HG02623 (cell line): ENCODE results near the gene TNF.
"Not testable (repeated sequence)": the region's sequence is repeated elsewhere in the genome, so short reads cannot be mapped to it uniquely, and the experiment has no call there.

Experiments
- ATAC-seq: cut with Tn5 transposase; IDR thresholded peaks from one replicate; pipeline ENCODE4 v1.9.1; 2021; ENCODE audit warnings: moderate library complexity; ENCODE audit not compliant: unreplicated experiment

Gene TNF

GRCh38 chr6:31543639-31544038, 31.7 kb upstream of the TNF start:
- ATAC-seq, result no peak

- no peak for ATAC-seq
Observed at GRCh38 chr6:31544676-31545075, 30.7 kb upstream of the TNF start.

DNA sequence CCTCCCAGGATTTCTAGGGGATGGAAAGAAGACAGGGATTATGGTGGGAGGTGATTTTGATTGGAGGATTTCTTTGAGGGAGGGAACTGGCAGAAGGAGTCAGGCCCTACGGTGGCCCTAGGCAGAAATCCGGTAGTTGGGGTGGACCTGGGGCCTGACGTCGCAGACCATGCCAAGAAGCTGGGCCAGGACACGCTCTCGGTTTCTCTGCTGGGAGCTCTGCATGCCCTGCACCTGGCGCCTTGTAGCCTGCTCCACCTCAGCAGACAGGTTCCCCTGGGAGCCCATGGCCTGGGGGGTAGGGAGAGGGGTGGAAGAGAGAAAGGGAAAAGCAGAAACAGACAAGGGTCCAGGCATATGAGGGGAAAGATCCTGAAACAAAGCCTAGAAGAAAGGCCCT, 30.1 kb upstream of the TNF start:
- ATAC-seq, result no peak

- ATAC-seq, result peak; percentile 43
Observed at GRCh38 chr6:31546339-31546957, 28.9 kb upstream of the TNF start, which contains the start of gene ATP6V1G2. ATP6V1G2 (minus strand) TSS chr6:31546608; CDS start chr6:31546559, 49 bp downstream.

GRCh38 chr6:31546958-31547726, 28.2 kb upstream of the TNF start, which contains the start of gene NFKBIL1:
NFKBIL1 (plus strand) TSS chr6:31547608; CDS start chr6:31547695, 87 bp downstream.
- ATAC-seq, result peak; percentile 69

DNA sequence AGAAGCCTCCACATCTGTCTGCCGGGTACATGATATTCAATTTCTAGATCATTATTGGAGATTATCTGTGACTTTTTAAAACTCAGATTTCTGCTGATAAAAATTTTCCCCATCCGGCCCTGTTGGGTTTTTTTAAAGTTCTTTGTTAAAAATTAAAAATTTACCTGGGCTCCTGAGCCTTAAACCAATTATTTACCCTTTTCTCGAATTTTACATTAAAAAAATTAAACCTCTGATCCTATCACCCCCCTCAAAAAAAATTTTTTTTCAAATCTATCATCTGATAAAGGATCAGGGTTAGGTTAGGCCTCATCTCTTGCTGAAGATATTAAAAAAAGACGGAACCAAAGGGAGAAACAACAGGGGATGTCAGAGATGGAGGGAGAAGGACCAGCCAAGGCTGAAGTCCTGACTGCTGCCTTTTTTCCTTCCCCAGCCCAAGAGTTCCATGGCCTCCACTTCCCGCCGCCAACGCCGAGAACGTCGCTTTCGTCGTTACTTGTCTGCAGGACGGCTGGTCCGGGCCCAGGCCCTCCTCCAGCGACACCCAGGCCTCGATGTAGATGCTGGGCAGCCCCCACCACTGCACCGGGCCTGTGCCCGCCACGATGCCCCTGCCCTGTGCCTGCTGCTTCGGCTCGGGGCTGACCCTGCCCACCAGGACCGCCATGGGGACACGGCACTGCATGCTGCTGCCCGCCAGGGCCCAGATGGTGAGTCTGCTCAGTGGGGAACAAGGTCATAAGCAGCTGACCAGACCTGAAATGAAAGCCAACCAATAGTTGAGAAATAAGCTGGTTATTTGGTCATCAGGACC, 27.4 kb upstream of the TNF start:
- no peak for ATAC-seq

GRCh38 chr6:31548544-31548873, 26.9 kb upstream of the TNF start:
- no peak for ATAC-seq

DNA sequence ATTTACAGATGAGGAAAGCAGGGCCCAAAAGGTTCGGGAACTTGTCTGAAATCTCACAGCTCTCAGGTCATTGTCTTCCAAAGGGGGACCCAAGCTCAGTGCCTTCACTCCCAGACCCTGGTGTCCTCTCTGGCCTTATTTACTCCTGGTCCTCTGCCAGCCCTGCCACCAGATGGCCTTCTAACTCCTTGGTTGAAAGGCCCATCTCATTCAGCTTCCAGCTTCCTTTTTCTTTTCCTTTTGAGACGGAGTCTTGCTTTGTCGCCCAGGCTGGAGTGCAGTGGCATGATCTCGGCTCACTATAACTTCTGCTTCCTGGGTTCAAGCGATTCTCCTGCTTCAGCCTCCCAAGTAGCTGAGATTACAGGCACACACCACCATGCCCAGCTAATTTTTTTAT, 24.0 kb upstream of the TNF start:
- ATAC-seq, result not testable (repeated sequence)

DNA sequence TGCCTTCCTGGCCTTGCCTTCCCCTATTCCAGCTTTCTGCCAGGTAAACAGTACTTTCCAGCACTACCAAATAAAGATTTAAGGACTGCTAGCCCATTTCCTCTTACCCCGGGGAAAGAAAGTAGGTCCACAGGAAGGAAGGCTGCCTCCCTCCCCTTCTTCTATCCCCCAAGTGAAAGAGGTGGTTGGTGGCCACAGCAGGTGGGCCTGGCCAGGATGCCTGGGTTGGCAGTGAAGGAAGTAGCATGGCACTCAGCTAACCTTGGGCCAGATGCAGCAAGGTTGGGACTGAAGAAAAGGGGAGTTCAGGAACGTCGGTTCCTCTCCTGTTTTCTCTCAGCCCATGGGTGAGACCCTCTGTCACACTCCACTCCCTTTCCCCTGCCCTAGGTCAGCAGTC, 19.1 kb upstream of the TNF start:
- no peak for ATAC-seq

GRCh38 chr6:31557443-31558317, 17.7 kb upstream of the TNF start:
- ATAC-seq, result no peak

DNA sequence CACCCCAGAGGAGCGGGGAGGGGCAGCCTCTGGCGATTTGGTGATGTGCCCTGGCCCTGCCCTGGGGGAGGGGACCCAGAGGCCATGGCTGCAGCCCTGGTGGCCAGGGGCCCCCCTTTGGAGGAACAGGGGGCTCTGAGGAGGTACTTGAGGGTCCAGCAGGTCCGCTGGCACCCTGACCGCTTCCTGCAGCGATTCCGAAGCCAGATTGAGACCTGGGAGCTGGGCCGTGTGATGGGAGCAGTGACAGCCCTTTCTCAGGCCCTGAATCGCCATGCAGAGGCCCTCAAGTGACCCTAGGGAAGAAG, 17.1 kb upstream of the TNF start:
- ATAC-seq, result no peak

- ATAC-seq, result no peak
Observed at GRCh38 chr6:31558631-31559500, 16.5 kb upstream of the TNF start.

GRCh38 chr6:31559606-31559957, 15.8 kb upstream of the TNF start:
- ATAC-seq, result no peak

DNA sequence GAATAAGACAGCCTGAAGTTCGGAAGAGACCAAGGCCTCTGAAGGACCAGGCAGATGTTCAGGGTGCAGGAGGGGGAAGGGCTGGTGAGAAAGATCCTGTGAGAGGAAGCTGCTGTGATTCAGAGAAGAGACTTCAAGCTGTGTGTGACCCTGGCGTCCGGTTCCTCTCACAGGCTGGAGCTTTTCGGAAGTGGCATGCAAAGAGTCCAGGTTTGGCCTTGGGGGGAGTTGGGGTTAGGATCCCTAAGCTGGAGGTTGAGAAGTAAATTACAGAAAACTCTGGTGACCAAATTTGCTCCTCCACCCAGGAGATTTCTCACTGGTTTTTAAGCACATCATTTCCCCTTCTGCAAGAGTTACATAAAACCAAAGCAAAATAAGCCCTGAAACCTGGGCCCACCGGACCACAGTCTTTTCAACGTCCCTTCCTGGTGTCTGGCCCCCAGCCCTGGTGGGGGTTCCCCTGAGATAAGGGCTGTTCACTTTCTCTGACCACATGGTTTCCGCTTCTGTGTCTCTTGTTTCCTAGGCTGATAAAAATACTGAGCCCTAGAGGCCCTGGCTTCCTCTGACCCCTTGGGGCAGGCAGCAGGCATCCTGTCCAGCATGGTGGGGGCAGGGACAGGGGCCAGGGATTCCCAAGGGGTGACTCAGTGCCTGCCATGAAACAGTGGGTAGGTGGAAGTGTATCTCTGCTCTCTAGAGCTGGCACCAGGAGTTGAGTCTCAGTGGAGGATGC, 15.2 kb upstream of the TNF start:
- ATAC-seq, result peak; percentile 62

GRCh38 chr6:31560697-31561058, 14.7 kb upstream of the TNF start:
- ATAC-seq, result no peak

DNA sequence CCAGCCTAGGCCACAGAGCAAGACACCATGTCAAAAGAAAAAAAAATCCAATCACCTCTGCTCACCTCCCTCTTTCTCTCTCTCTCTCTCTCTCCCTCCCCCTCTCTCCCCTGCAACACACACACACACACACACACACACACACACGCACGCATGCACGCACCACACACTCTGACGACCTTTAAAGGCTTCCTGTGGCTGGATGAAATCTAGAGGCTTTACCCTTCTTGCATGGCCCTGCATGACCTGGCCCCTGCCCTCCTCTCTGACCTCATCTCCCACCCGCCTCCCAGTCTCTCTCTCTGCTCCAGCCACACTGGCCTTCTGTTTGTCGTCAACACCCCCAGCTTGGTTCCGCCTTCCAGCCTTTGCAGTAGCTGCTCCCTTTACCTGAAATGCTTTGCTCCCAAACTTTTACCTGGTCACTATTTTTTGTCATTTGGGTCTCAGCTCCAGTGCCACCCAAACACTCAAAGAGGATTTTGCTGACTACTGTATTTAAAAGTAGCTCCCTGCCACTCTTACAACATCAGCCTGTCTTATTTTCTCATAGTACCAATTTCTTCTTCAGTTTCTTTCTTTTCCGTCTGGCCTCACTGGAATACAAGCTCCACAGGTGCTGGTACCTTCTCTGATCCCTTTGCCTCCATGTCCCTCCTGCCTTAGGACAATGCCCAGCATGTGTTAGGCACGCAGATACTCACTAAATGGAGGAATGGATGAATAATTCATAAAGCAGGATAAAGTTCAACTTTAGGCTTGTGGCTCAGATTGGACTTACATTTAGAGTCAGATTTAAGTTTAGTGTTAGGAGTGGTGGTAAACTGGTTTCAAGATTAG, 7.6 kb upstream of the TNF start:
- ATAC-seq, result no peak

GRCh38 chr6:31568537-31568961, 6.8 kb upstream of the TNF start:
- peak; percentile 48 for ATAC-seq

DNA sequence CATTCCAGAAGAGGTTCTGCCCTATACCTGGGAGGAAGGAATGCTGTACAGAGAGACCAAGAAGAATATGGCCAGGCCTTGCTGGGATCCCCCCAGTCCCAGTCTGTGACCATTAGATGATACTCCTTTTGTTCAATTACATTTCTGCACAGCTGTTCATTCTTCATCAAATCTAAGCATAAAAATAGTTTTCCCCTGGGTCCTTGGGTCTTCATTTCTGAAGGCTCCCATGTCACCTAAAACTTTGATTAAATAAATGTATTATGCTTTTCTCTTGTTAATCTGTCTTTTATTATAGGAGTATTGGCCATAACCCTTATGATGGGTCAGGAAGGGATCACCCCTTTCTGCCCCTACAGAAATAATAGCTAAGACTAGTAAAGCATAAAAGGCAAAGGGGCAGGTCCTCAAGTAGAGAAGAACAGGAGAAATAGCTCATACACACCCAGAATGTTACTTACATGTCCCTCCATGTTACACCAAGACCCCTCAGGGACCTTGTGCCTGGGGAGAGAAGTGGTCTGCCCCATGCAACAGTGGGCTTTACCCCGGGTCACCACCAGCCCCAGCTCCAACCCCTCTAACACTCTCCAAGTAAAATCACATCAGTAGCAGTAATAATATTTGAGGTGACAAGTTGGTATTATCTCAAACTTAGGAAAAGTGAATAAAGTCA, 5.4 kb upstream of the TNF start:
- ATAC-seq, result no peak
